HG03097 (cell line): ENCODE measurements around the gene MREG.

Experiments
- ATAC-seq: cut with Tn5 transposase; IDR thresholded peaks from one replicate; pipeline ENCODE4 v1.9.1; 2021; ENCODE audit not compliant: unreplicated experiment, low FRiP score

MREG gene

DNA sequence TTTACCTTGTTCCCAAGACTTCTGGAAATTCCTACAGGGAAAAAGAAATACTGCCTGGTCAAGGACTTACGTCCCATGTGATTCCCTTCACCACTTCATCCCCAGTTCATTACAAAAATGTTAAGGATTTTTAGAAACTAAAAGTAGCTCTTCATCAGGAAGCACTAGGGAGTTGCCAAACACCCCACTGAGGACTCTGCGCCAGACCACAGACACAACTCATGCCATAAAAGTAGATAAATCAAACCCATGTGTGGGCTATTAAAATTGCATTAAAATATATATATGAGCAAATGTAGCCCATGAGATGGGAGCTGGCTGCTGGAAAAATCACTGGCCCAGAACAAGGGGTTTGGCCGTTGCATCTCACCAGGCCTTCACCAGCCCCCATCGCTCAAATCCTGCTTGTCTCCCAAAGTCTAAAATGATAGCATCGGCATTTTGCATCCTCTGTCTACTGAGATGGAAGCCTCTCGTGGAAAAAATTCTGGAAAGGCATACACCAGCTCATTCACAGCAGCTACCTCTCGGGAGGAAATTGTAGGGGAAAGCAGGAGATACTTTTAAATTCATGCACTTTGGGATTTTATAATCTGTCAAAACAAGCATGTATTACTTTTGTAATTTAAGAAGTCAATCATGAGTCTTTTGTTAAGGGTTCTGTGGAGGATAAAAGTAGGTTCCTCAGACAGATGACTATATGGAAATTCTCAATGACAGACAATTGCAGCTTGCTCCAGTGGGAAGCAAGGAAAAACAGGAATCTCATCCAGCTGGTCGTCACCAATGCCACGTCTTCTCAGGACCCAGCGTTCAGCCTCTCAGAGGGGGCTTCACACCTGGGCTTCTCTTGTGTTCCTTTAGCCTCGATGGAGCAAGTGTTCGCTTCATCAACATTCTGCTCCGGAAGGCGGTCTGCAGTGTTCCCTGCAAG, 113.9 kb downstream of the MREG start:
- ATAC-seq = no peak

DNA sequence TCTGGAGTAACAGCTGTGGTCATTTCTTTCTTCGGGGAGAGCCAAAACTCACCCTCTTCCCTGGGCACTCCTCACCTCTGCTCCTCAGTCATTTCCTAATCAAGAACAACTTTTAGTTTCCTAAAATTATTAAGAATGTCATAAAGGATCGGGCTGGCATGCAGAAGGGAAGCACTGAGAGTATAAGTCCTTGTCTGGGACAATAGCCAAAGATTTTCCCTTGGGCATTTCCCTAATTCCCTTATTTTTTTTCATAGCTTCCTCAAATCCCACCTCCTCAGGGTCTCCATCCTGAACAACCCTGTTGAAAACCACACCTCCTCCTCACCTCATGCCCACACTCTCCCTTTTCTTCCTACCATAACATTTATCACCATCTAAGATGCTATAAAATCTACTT, 115.0 kb downstream of the MREG start:
- no peak for ATAC-seq

DNA sequence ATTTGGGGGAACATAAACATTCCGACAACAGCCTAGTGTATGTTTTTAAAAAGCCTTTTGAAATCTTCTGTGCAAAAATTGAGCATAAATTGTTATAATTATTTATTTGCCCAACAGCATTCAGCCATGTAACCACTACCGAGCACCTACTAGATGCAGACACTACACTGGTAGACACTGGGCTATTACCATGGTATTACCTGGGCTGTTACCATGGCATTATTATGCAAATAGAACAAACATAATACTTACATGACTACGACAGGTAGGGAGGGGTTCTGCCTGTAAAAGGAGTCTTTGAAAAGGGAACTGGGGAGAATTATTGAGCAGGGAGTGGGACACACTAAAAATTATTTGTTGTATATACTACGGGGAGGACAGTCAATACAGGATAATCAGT, 116.4 kb downstream of the MREG start:
- ATAC-seq = no peak

DNA sequence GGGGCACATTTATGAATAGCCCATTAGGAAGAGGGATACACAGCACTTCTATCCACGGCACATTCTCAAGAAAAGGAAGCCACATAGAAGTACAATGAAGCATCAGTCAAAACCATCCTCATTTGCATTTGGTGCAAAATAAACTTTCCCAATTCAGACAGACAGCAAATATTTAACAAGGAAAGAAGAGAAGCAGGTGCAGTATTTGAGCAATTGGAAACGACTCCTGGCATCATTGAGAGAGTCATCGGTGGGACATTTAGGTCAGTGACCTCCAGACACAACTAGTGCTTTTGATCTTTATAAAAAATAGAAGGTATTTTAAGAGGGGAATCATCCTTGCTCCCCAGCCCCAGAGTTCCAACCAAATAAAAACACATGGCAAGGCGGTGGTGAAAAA, 118.0 kb downstream of the MREG start:
- ATAC-seq = no peak
